A549 (cell line): ENCODE data around the gene ADAM8.

Experiments used
- BHLHE40 ChIP-seq: IDR thresholded peaks from 2 replicates; pipeline ENCODE4 v1.6.1; 2012; ENCODE audit warnings: low read depth, low read length, inconsistent platforms
- CBX8 ChIP-seq: fragments of 200-600 bp; sonication (generic); IDR thresholded peaks from 2 replicates; pipeline ENCODE4 v1.6.1; 2016
- EP300 ChIP-seq, 2 experiments: fragments of >200 bp; sonication (Bioruptor Twin); formaldehyde crosslinking; IDR thresholded peaks; 2 replicates in 1 of 2; 3 replicates in 1 of 2; pipeline ENCODE4 v1.6.1; 2016 to 2017
- JUN ChIP-seq, 2 experiments: fragments of >200 bp; sonication (Bioruptor Twin); formaldehyde crosslinking; IDR thresholded peaks; 2 replicates in 1 of 2; 3 replicates in 1 of 2; pipeline ENCODE4 v1.6.1; 2016 to 2017
- POLR2A ChIP-seq: IDR thresholded peaks from 2 replicates; pipeline ENCODE4 v1.6.1; 2012; ENCODE audit warnings: mild to moderate bottlenecking, low read length
- POLR2AphosphoS2 ChIP-seq: conservative IDR thresholded peaks from 2 replicates; pipeline ENCODE4 v1.6.1; 2012; ENCODE audit warnings: low read length, improper control_type of control experiment, inconsistent platforms
- RCOR1 ChIP-seq: fragments of 150-350 bp; IDR thresholded peaks from 2 replicates; pipeline ENCODE4 v1.6.1; 2014; ENCODE audit warnings: antibody characterized with exemption, low read length, low read depth
- RFX5 ChIP-seq: fragments of 450-650 bp; IDR thresholded peaks from 2 replicates; pipeline ENCODE4 v1.7.1; 2014; ENCODE audit warnings: antibody characterized with exemption, mild to moderate bottlenecking, moderate library complexity
- TF ChIP-seq, protein P1 (sequence below): fragments of >200 bp; sonication (Bioruptor Twin); formaldehyde crosslinking; IDR thresholded peaks from 3 replicates; pipeline ENCODE4 v1.5.1; 2016

DNA sequence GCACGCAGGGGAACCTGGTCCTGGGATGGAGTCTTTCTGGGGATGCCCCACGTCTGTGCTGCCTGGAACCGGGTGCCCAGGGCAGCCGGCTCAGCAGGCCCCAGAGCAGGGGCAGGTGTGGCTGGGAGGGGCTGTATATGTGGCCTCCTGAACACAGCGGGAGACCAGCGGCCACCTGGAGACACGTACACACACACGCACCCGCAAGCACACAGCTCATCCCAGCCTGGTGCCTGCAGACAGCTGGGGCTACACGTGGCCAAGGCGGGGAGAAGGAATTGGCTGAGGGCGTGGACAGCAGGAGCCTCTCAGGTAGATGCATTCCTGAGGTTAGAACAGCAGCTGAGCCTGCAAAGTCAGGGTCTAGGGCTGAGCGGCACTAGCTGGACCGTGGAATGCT is 14.0 kb downstream of the ADAM8 start:
- no peak for TF ChIP-seq JUN (IDR thresholded peaks at IDR 0.05)
- TF ChIP-seq, protein P1, sequence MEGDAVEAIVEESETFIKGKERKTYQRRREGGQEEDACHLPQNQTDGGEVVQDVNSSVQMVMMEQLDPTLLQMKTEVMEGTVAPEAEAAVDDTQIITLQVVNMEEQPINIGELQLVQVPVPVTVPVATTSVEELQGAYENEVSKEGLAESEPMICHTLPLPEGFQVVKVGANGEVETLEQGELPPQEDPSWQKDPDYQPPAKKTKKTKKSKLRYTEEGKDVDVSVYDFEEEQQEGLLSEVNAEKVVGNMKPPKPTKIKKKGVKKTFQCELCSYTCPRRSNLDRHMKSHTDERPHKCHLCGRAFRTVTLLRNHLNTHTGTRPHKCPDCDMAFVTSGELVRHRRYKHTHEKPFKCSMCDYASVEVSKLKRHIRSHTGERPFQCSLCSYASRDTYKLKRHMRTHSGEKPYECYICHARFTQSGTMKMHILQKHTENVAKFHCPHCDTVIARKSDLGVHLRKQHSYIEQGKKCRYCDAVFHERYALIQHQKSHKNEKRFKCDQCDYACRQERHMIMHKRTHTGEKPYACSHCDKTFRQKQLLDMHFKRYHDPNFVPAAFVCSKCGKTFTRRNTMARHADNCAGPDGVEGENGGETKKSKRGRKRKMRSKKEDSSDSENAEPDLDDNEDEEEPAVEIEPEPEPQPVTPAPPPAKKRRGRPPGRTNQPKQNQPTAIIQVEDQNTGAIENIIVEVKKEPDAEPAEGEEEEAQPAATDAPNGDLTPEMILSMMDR: no peak
- no peak for TF ChIP-seq POLR2A
- no peak for TF ChIP-seq RFX5
- no peak for TF ChIP-seq BHLHE40
- no peak for TF ChIP-seq EP300 (IDR thresholded peaks at IDR 0.05)
- TF ChIP-seq CBX8: no peak
- TF ChIP-seq POLR2AphosphoS2: no peak
- no peak for TF ChIP-seq RCOR1
